GM12875 (cell line): ENCODE data around the gene CAMKK1.

Experiments
- H3K4me3 ChIP-seq: one replicate; pipeline ENCODE4 v1.5.1; 2011; ENCODE audit warnings: low read depth, low read length, control low read depth
- CTCF ChIP-seq: IDR thresholded peaks from 2 replicates; pipeline ENCODE4 v1.5.1; 2011; ENCODE audit warnings: low read depth, mild to moderate bottlenecking, control low read depth, inconsistent platforms, low read length, moderate library complexity, borderline replicate concordance; ENCODE audit not compliant: insufficient read depth

The CAMKK1 gene

GRCh38 chr17:3877220-3877619 lies 15.6 kb downstream of the CAMKK1 start:
- no peak for TF ChIP-seq CTCF
- no peak overlapping the region for H3K4me3 ChIP-seq

- no peak overlapping the region for H3K4me3 ChIP-seq
- no peak for TF ChIP-seq CTCF
These were observed 17.5 kb downstream of the CAMKK1 start for GRCh38 chr17:3875317-3875716.

- TF ChIP-seq CTCF = no peak
- no peak overlapping the region for H3K4me3 ChIP-seq
These were observed 19.0 kb downstream of the CAMKK1 start for GRCh38 chr17:3873862-3874261.

- no peak for TF ChIP-seq CTCF
- H3K4me3 ChIP-seq = no peak overlapping the region
These were observed 22.0 kb downstream of the CAMKK1 start for GRCh38 chr17:3870871-3871306.

GRCh38 chr17:3867606-3868005 lies 25.2 kb downstream of the CAMKK1 start:
- H3K4me3 ChIP-seq = no peak overlapping the region
- no peak for TF ChIP-seq CTCF

- no peak for TF ChIP-seq CTCF
- H3K4me3 ChIP-seq = no peak overlapping the region
These were observed 25.7 kb downstream of the CAMKK1 start for GRCh38 chr17:3867106-3867505.

GRCh38 chr17:3866276-3866675 lies 26.6 kb downstream of the CAMKK1 start:
- TF ChIP-seq CTCF = no peak
- no peak overlapping the region for H3K4me3 ChIP-seq
